ENCODE results near the gene CLEC2L. TPM values are rescaled to one million over a fixed set of nuclear protein-coding genes. Genes with fewer than 3 reads are reported as not detected.
"Not testable (repeated sequence)": the region's sequence is repeated elsewhere in the genome, so short reads cannot be mapped to it uniquely, and the experiment has no call there.

Gene CLEC2L
- total and polyA plus RNA-seq, 5 experiments from 2014 or later: not detected

DNA sequence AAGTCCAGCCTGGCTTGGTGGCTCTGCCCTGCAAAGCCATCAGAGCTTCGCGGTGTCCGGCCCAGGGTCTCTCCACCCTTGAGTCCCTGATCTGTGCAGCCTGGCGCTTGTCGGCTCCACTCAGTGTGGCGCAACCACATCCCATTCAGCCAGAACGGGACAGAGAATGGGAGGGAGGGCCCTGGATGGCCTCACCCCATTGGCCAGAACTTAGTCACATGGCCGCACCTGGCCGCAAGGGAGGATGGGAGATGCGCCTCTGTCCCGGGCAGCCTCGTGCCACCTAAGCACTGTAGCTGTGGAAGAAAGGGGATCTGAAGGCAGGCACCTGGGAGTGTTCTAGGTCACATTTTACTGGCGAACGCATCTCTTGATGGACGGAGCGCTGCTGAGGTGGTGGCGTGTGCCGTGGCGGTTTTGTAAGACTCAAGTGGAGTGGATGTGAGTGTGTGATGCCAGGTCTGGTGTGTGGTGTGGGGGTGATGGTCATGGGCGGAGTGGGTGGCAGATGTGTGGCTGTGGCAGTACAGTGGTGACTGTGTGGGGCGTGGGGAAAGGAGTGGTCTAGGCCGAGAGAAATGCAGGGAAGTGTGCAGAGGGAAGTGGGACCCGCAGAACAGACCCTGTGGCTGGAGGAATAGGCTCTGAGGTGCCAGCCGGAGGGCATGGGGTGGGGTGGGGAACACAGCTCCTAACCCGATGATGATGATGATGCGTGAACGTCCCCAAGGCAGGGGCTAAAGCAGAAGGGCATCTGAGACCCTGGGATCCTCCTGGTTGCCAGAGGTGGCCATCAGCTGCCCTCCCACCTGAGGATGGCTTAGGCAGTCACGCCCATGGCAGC, 19.0 kb downstream of the CLEC2L start:
- Mint-ChIP-seq H3K9me3 (peaks cover 0 to 1% (median 0%) of the 10 kb centered on the region in 9 donors), H3K27ac (peak overlapping the region in 1 of 10 donors; percentile 79), H3K27me3 (peaks cover 0 to 1% (median 0%) of the 10 kb centered on the region in 5 donors), H3K4me3 (no peak overlapping the region), H3K36me3 (no peaks in the 10 kb centered on the region), H3K4me1 (no peaks in the 10 kb centered on the region)
- DNase-seq (no peak), ATAC-seq (no peak)
- POLR2A ChIA-PET: no interaction called here

DNA sequence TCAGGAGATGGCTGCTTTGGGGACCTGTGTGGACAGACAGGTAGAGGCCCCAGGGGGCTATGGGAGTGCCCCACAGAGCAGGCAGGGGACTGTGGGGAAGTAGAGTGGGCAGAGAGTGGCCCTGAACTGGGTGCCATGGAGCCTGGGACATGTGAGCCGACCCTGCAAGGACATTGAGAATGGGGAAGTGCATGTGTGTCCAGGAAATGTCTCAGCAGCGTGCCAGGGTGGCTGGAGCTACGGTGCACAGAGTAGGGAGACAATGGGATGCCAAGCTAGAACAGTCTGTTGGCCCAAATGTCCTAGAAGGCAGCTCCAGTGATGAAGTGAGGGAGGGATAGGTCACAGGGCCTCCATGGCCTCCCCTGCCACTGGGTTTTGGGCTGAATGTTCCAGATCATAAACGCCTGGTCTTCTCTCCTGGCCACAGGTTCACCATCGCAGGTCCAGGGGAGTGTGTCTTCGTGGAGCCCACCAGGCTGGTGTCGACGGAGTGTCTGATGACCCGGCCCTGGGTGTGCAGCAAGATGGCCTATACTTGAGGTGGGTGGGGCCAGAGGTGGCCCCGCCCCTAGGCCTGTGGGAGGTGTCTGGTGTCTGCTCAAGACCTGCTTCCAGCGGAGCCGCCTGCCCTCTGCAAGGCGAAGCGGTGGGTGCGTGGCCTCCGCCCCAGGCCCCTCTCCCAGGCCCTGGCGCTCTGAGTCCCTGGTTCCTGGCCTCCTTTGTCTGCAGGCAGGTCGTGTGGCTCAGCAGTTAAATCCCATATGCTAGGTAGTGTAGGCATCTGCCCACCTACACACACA, 20.5 kb downstream of the CLEC2L start:
- no peaks in the 10 kb centered on the region for H3K36me3 Mint-ChIP-seq
- H3K9me3 Mint-ChIP-seq: no peaks in the 10 kb centered on the region
- POLR2A ChIA-PET: no interaction called here
- ATAC-seq: no peak
- no peaks in the 10 kb centered on the region for H3K4me1 Mint-ChIP-seq
- H3K27ac Mint-ChIP-seq: peak overlapping the region in 1 of 10 donors; percentile 29
- DNase-seq: no peak
- H3K27me3 Mint-ChIP-seq: peaks cover 0 to 1% (median 0%) of the 10 kb centered on the region in 5 donors
- H3K4me3 Mint-ChIP-seq: no peak overlapping the region

DNA sequence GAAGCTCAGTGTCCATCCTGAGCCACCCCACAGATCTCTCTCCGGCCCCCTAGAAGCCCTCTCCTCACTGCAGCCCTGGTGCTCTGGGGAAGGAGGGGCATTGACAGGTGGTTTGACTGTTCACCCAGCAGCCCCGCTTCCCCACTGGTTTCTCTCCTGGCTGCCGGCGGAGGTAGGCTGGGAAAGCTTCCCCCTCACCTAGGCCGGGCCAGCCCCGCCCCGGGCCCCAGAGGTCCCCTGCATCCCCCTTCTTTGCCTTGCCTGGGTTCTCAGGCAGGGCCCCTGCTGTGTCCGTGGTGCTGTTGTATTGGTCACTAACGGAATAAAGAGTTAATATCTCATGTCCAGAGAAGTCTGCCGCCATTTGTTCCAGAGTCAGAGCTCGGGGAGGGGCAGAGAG, 21.2 kb downstream of the CLEC2L start:
- H3K9me3 Mint-ChIP-seq: no peaks in the 10 kb centered on the region
- no peak for DNase-seq
- no peak overlapping the region for H3K4me3 Mint-ChIP-seq
- POLR2A ChIA-PET: no interaction called here
- H3K27me3 Mint-ChIP-seq: no peaks in the 10 kb centered on the region
- no peak for ATAC-seq
- no peaks in the 10 kb centered on the region for H3K4me1 Mint-ChIP-seq
- no peak overlapping the region for H3K27ac Mint-ChIP-seq
- no peaks in the 10 kb centered on the region for H3K36me3 Mint-ChIP-seq

DNA sequence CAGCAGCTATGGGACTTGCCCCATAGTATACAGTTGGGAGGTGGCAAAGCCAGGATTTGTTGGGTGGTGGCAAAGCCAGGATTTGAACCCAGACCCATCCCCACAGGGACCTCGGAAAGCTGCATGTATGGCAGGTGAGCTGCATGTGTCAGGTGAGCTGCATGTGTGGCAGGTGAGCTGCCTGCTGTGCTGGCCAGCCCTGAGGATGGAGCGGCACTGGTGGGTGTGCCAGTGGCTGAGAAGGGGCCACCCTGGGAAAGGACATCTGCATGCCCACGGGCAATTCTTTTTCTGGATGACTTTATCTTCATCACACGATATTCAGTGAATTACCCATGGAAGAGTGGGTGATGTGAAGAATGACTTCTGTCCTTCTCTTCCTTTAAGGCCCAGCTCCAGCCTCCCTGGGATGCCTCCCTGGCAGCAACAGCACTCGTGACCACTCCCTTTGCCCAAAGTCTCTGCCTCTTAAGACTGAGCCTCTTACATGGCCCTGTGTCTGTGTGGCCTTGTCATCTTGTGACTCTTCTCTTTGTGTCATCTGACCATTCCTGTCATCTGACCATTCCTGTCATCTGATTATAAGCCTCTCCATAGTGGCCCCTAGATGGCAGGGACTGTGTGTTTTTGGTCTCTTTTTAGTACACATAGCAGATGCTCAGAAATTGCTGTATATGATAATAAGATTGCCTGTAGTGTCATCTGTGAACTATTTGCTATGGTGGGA, 25.0 kb downstream of the CLEC2L start:
- Mint-ChIP-seq H3K27me3 (no peaks in the 10 kb centered on the region), H3K9me3 (no peaks in the 10 kb centered on the region), H3K36me3 (no peaks in the 10 kb centered on the region), H3K4me1 (peaks cover 0 to 2% (median 0%) of the 10 kb centered on the region in 4 donors), H3K4me3 (no peak overlapping the region), H3K27ac (no peak overlapping the region)
- no peak for DNase-seq
- POLR2A ChIA-PET: no interaction called here
- ATAC-seq: no peak

DNA sequence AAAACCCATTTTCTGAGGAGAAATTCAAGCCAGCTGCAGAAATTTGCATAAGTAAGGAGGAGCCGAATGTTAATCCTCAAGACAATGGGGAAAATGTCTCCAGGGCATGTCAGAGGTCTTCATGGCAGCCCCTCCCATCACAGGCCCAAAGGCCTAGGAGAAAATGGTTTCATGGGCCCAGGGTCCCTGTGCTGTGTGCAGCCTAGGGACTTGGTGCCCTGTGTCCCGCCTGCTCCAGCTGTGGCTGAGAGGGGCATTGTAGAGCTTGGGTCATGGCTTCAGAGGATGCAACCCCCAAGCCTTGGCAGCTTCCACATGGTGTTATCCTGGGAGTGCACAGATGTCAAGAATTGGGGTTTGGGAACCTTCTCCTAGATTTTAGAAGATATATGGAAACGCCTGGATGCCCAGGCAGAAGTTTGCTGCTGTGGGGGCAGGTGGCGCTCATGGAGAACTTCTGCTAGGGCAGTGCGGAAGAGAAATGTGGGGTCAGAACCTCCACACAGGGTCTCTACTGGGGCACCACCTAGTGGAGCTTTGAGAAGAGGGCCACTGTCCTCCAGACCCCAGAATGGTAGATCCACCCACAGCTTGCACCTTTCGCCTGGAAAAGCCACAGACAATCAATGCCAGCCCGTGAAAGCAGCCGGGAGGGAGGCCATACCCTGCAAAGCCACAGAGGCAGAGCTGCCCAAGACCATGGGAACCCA, 30.7 kb downstream of the CLEC2L start:
- H3K9me3 Mint-ChIP-seq, POLR2A ChIA-PET, ATAC-seq, H3K4me1 Mint-ChIP-seq, H3K36me3 Mint-ChIP-seq, H3K4me3 Mint-ChIP-seq, DNase-seq, H3K27ac Mint-ChIP-seq: not testable (repeated sequence)
- peaks cover 2 to 11% (median 7%) of the 10 kb centered on the region in 5 donors for H3K27me3 Mint-ChIP-seq

DNA sequence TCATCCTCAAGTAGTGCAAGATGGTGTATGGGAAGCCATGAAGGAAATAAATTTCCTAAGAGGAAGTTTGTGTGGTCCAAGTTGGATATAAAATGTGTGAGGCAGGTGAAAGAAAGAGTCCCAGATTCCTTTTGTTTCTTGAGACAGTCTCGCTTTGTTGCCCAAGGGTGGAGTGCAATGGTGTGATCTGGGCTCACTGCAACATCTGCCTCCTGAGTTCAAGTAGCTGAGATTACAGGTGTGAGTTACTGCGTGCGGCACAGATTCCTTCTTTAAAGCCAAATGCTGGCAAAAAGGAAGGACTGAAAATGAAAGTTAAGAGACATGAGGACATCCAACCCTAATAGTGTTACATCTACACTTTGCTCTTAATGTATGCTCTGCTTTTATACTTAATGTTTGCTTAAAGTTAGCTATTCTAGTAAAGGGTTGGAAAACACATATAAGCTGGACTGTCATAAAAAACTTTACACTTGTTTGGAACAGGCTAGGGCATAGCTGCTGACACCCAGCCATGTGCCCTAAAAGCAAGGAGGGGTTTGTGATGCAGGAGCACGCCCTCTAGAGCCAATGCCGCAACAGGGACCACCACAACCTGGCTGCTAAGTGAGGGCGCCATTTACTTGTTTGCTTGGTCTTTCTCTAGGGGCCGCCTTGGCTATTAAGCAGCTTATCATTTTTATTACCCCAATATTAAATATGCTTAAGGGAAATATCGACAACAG, 34.5 kb downstream of the CLEC2L start:
- Mint-ChIP-seq H3K36me3 (peaks cover 0 to 8% (median 0%) of the 10 kb centered on the region in 3 donors), H3K27me3 (peaks cover 5 to 14% (median 9%) of the 10 kb centered on the region in 5 donors), H3K4me3 (no peak overlapping the region), H3K27ac (no peak overlapping the region), H3K4me1 (peaks cover 0 to 6% (median 2%) of the 10 kb centered on the region in 4 donors), H3K9me3 (peaks cover 0 to 5% (median 0%) of the 10 kb centered on the region in 9 donors)
- POLR2A ChIA-PET: no interaction called here
- DNase-seq (no peak), ATAC-seq (no peak)

DNA sequence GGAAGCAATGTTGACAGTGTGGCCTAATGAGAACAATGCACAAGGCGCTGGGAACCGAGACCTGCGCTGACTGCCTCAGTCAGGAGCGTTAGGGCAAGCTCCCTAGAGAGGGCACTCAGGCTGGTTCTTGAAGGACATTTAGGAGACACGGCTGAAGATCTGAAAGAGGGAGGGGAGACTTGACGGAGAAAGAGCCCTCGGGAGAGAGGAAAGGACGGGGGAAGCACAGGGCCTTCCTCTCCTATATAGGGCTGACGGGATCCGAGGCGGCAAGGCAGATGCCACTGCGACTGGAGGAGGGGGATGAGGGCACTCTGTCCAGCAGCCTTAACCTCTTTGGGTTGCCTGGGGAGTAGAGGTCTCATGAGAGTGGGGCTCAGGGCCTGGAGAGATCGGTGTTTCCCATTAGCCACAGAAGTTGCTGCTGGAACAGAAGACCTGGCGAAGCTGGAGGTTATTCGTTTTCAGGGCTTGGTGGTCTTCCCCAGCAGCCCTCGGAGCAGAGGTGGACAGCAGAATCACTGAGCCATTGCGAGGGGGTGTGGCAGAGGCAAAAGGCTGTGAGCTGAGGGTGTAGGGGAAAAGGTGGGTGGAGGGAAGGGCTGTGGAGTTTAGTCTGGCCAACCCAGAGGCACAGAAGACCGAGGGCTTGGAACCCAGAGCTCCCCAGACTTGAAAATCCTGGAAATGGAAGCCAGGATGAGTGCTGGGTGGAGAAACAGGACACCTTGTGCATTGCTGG, 36.0 kb downstream of the CLEC2L start:
- Mint-ChIP-seq H3K36me3 (peaks cover 0 to 8% (median 0%) of the 10 kb centered on the region in 3 donors), H3K27ac (peak overlapping the region in 2 of 10 donors; percentile 35 to 65)

DNA sequence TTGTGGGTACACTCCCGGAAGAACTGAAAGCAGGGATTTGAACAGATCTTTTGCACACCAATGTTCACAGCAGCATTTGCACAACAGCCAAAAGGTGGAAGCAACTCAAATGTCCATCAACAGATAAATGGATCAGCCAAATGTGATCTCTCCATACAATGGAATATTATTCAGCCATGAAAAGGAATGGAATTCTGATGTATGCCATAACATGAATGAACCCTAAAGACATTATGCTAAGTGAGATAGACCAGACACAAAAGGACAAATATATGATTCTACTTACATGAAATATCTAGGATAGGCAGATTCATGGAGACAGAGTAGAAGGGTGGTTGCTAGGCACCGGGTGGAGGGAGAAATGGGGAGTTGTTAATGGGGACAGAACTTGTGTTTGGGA, 36.7 kb downstream of the CLEC2L start:
- H3K4me1 Mint-ChIP-seq: peaks cover 3 to 8% (median 6%) of the 10 kb centered on the region in 4 donors
- H3K27me3 Mint-ChIP-seq: peaks cover 5 to 14% (median 9%) of the 10 kb centered on the region in 5 donors
- no peak for DNase-seq
- H3K9me3 Mint-ChIP-seq: peaks cover 0 to 5% (median 0%) of the 10 kb centered on the region in 9 donors
- POLR2A ChIA-PET: no interaction called here
- H3K36me3 Mint-ChIP-seq: peaks cover 0 to 8% (median 0%) of the 10 kb centered on the region in 3 donors
- ATAC-seq: no peak
- H3K4me3 Mint-ChIP-seq: no peak overlapping the region
- H3K27ac Mint-ChIP-seq: peak overlapping the region in 1 of 10 donors; percentile 61

More for the DNA sequence above, 36.0 kb downstream of the CLEC2L start:
- Mint-ChIP-seq H3K4me1 (peaks cover 2 to 8% (median 4%) of the 10 kb centered on the region in 4 donors), H3K9me3 (peaks cover 0 to 5% (median 0%) of the 10 kb centered on the region in 9 donors), H3K27me3 (peaks cover 5 to 14% (median 9%) of the 10 kb centered on the region in 5 donors), H3K4me3 (no peak overlapping the region)
- no peak for DNase-seq
- ATAC-seq: no peak
- POLR2A ChIA-PET: no interaction called here

DNA sequence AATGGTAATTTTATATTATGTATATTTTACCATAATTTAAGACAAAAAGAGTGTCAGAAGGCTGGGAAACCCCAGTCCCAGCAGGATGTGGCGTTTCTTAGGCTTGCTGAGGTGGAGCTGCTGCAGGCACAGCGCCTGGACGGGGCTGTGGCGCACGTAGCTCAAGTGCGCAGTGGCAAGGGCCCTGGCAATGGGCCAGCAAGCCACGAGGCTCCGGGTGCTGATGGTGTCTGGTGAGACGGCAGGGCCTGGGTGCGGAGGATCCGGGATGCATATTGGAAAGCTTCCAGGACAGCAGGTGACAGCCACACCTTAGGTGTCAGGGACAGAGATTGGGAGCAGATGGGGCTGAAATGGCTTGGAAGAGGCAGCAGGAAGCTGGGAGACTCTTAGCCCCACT, 37.2 kb downstream of the CLEC2L start:
- peaks cover 0 to 5% (median 0%) of the 10 kb centered on the region in 9 donors for H3K9me3 Mint-ChIP-seq
- no peak overlapping the region for H3K4me3 Mint-ChIP-seq

DNA sequence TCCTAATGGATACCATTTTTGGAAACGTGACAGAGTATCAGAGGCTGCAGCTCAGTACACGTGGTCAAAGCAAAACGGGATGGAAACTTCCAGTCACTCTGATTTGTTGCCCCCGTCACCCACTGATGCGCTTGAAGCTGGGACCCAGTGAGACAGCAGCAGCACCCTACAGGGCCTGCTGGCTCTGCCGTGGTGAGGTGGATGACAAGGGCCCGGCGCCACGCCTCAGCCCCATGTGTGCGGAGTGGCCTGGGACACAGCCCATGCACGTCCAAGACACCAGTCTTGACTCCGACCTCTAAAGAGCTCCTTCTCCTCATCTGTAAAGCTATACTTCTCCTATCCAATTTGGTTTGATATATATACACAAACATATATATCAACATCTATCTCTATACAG, 39.0 kb downstream of the CLEC2L start:
- Mint-ChIP-seq H3K27me3 (peaks cover 5 to 14% (median 9%) of the 10 kb centered on the region in 5 donors), H3K36me3 (peaks cover 2 to 8% (median 8%) of the 10 kb centered on the region in 3 donors), H3K4me3 (no peak overlapping the region), H3K4me1 (peaks cover 11 to 23% (median 16%) of the 10 kb centered on the region in 4 donors), H3K9me3 (peaks cover 0 to 5% (median 0%) of the 10 kb centered on the region in 9 donors), H3K27ac (peak overlapping the region in 2 of 10 donors; percentile 11 to 66)
- ATAC-seq: no peak
- POLR2A ChIA-PET: no interaction called here
- DNase-seq: no peak

More for the DNA sequence above, 37.2 kb downstream of the CLEC2L start:
- H3K27me3 Mint-ChIP-seq: peaks cover 5 to 14% (median 9%) of the 10 kb centered on the region in 5 donors
- DNase-seq (no peak), ATAC-seq (no peak)
- peak overlapping the region in 2 of 10 donors; percentile 36 to 88 for H3K27ac Mint-ChIP-seq
- POLR2A ChIA-PET: no interaction called here
- peaks cover 7 to 12% (median 9%) of the 10 kb centered on the region in 4 donors for H3K4me1 Mint-ChIP-seq
- H3K36me3 Mint-ChIP-seq: peaks cover 0 to 8% (median 0%) of the 10 kb centered on the region in 3 donors
